ENCODE data around the gene RIMKLB.
"Not testable (repeated sequence)": the region's sequence is repeated elsewhere in the genome, so short reads cannot be mapped to it uniquely, and the experiment has no call there.

Gene RIMKLB

GRCh38 chr12:8762701-8763100 lies 64.9 kb downstream of the RIMKLB start:
- FAIRE-seq; DNase-seq (ENCODE audit: insufficient read length, low spot score): not testable (repeated sequence)

DNA sequence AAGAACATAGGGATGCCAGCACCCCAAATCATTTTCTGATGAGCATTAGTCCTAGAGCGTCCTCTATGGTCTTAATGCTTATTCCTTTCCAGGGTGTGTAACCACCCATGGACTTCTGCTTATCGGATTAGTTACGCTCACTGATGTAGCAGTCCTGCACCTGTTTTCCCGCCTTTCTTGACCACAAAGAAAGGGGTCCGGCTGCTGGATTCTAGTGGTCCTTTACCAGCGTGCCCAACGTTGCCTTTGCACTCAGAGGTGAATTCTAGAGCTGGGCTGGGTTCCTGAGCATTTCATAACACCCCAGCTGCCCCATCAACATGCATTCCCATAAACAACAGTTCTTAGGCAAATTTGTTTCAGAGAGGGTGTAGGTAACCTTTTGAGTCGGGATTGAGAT lies 68.3 kb downstream of the RIMKLB start:
- DNase-seq (ENCODE audit: insufficient read length, low spot score); FAIRE-seq: not testable (repeated sequence)

- no peak for DNase-seq (ENCODE audit: insufficient read length, low spot score)
- FAIRE-seq: no peak
Observed at GRCh38 chr12:8770499-8770898, 72.7 kb downstream of the RIMKLB start.

GRCh38 chr12:8771072-8771471 lies 73.3 kb downstream of the RIMKLB start:
- FAIRE-seq (no peak), DNase-seq (ENCODE audit: insufficient read length, low spot score) (no peak)

DNA sequence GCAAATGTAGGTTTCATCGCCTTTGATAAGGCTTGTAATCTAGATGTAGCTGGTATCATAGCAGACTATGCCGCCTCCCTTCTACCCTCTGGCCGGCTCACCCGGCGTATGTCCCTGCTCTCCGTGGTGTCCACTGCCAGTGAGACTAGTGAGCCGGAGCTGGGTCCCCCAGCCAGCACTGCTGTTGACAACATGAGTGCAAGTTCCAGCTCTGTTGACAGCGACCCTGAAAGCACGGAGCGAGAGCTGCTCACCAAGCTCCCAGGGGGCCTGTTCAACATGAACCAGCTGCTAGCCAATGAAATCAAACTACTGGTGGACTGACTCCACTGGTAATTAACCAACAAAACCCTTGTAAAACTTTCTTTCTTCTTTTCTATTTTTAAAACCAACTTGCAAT lies 75.7 kb downstream of the RIMKLB start:
- no peak for DNase-seq (ENCODE audit: insufficient read length, low spot score)
- FAIRE-seq: no peak

GRCh38 chr12:8779281-8779680 lies 81.5 kb downstream of the RIMKLB start:
- DNase-seq (ENCODE audit: insufficient read length, low spot score) (no peak), FAIRE-seq (no peak)

DNA sequence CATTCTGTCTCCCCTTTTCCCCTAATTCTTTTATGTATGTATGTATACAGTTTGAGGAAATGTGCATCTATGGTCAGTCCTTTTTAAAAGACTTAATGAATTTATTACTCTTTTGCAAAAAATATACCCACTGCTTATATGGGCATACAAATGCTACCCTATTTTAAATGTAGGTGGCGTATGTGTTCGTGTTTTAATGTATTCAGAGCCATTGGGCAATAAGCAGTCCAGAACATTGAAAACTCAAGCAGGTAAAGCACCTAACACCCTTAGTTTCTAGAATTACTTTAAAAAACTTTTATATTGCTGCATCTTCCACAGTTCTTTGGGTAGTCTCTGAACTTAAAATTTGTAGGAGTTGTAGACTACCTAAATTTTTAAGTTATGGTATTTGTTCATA lies 82.1 kb downstream of the RIMKLB start:
- DNase-seq (ENCODE audit: insufficient read length, low spot score): no peak
- FAIRE-seq: no peak

DNA sequence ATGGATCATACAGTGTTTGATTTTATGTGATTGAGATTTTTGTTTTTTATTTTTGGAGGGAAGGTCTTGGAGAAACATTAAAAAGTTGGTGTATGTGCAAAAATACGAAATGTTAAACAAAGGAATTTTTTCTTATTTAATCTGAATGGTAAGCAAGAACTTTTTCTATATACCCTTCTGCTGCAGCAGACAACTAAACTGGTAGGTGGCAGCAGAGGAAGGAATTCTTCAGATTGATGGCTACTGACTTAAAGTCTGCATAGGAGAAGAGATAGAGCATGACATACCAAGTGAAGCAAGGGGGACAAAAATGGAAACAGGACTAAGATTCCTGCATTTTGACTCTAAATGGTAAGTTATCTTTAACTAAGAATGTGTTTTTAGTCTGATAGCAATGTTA lies 82.6 kb downstream of the RIMKLB start:
- FAIRE-seq (no peak), DNase-seq (ENCODE audit: insufficient read length, low spot score) (peak; percentile 14)

- DNase-seq (ENCODE audit: insufficient read length, low spot score) (no peak), FAIRE-seq (no peak)
Observed at GRCh38 chr12:8781381-8782127, 83.8 kb downstream of the RIMKLB start.

DNA sequence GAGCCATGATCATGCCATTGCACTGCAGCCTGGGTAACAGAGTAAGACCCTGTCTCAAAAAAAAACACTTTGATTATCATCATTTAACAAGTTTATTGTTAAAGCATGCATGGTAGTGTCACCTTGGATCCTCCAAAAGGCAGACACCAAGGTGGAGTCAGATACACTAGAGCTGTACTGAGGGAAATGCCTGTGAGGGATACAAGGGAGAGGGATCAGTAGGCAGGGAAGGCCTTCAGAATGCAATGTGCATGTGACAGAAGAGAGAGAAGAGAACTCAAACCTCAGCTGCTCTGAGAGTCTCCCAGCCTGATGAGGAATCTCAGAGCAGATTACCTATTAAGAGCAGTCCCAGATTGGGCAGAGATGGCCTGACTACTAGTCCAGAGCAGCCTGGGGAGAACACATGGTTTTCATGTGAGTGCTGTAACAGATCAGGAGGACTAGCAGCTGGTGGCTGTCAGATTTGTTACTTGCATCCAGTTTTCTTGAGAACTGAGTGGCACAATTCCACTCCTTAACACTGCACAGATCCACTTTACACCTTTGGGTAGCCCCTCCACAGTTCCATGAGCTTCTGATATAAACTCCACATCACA lies 86.6 kb downstream of the RIMKLB start:
- no peak for DNase-seq (ENCODE audit: insufficient read length, low spot score)
- no peak for FAIRE-seq

DNA sequence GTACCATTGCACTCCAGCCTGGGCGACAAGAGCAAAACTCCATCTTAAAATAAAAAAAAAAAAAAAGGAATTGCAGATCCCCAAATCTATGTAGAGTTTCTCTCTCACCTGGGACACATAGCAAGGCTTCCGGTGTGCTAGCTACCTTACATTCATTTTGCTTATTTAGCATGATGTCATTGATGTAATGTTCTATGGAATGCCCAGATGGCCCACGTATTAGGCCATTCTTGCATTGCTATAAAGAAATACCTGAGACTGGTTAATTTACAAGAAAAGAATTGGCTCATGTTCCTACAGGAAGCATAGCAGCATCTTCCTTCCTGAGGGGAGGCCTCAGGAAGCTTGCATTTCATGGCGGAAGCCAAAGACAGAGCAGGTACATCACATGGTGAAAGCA lies 87.7 kb downstream of the RIMKLB start:
- FAIRE-seq (no peak), DNase-seq (ENCODE audit: insufficient read length, low spot score) (no peak)

DNA sequence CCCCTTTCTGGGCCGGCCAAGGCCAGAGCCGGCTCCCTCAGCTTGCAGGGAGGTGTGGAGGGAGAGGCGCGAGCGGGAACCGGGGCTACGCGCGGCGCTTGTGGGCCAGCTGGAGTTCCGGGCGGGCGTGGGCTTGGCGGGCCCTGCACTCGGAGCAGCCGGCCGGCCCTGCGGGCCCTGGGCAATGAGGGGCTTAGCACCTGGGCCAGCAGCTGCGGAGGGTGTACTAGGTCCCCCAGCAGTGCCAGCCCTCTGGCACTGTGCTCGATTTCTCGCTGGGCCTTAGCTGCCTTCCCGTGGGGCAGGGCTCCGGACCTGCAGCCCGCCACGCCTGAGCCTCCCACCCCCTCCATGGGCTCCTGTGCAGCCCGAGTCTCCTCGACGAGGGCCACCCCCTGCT lies 89.4 kb downstream of the RIMKLB start:
- not testable (repeated sequence) for DNase-seq (ENCODE audit: insufficient read length, low spot score); FAIRE-seq

- DNase-seq (ENCODE audit: insufficient read length, low spot score); FAIRE-seq: not testable (repeated sequence)
Observed at GRCh38 chr12:8788706-8789105, 90.9 kb downstream of the RIMKLB start.

DNA sequence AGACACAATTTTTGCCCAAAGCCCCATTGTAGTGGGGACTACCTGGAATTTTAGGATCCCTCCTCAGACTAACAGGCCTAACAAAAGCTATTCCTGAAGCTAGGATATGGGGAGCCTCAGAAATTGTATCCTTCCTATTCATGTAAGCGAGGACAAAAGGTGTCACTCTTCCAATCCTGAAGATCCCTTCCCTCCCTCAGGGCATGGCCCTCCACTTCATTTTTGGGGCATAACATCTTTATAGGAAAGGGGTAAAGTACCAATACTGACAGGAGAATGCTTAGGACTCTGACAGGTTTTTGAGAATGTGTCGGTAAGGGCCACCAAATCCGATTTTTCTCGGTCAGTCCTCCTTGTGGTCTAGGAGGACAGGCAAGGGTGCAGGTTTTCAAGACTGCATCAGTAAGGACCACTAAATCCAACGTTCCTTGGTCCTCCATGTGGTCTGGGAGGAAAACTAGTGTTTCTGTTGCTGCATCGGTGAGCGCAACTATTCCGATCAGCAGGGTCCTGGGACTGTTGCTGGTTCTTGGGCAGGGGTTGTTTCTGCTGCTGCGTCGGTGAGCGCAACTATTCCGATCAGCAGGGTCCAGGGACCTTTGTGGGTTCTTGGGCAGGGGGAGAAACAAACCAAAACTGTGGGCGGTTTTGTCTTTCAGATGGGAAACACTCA lies 91.7 kb downstream of the RIMKLB start:
- not testable (repeated sequence) for FAIRE-seq

DNA sequence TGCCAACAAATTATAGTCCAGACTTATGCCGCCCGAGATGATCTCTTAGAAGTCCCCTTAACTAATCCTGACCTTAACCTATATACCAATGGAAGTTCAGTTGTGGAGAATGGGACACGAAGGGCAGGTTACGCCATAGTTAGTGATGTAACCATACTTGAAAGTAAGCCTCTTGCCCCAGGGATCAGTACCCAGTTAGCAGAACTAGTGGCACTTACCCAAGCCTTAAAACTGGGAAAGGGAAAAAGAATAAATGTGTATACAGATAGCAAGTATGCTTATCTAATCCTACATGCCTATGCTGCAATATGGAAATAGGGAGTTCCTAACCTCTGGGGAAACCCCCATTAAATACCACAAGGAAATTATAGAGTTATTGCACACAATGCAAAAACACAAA lies 95.4 kb downstream of the RIMKLB start:
- FAIRE-seq; DNase-seq (ENCODE audit: insufficient read length, low spot score): not testable (repeated sequence)

More for the DNA sequence above, 91.7 kb downstream of the RIMKLB start:
- not testable (repeated sequence) for DNase-seq (ENCODE audit: insufficient read length, low spot score)

- not testable (repeated sequence) for FAIRE-seq; DNase-seq (ENCODE audit: insufficient read length, low spot score)
Observed at GRCh38 chr12:8794611-8795010, 96.8 kb downstream of the RIMKLB start.

DNA sequence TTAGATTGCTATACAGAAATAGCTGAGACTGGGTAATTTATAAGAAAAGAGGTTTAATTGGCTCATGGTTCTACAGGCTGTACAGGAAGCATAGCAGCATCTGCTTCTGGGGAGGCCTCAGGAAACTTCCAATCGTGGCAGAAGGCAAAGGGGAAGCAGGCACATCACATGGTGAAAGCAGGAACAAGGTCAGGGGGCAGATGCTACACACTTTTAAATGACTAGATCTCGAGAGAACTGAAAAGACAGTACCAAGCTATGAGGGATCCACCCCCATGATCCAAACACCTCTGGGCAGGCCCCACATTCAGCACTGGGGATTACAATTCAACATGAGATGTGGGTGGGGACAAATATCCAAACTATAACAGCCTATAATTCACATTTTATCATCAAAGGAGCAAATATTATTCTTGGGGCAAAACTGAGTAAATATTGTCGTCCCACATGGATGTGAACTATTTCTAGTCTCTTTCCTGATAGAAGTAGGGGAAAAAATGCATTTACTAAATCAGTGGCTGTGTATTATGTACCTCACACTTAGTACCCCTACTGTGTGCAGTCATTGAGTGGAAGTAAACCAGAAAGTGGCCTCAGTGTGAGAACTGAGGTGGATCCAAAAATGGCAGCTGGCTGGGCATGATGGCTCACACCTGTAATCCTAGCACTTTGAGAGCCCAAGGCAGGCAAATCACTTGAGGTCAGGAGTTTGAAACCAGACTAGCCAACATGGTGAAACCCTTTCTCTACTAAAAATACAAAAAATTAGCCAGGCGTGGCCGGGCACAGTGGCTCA lies 99.2 kb downstream of the RIMKLB start:
- DNase-seq (ENCODE audit: insufficient read length, low spot score): no peak
- FAIRE-seq: no peak

DNA sequence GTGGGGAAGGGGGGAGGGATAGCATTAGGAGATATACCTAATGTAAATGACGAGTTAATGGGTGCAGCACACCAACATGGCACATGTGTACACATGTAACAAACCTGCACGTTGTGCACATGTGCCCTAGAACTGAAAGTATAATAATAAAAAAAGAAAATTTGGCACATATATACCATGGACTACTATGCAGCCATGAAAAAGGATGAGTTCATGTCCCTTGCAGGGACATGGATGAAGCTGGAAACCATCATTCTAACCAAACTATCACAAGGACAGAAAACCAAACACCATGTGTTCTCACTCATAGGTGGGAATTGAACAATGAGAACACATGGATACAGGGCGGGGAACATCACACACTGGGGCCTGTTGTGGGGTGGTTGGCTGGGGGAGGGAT lies 103.4 kb downstream of the RIMKLB start:
- not testable (repeated sequence) for FAIRE-seq; DNase-seq (ENCODE audit: insufficient read length, low spot score)

GRCh38 chr12:8804833-8805232 lies 107.0 kb downstream of the RIMKLB start:
- not testable (repeated sequence) for FAIRE-seq; DNase-seq (ENCODE audit: insufficient read length, low spot score)

GRCh38 chr12:8805487-8805886 lies 107.7 kb downstream of the RIMKLB start:
- not testable (repeated sequence) for DNase-seq (ENCODE audit: insufficient read length, low spot score); FAIRE-seq

- not testable (repeated sequence) for DNase-seq (ENCODE audit: insufficient read length, low spot score); FAIRE-seq
Observed at GRCh38 chr12:8807084-8807483, 109.3 kb downstream of the RIMKLB start.

All from HTR-8/SVneo (cell line).